Measurements from ENCODE around the gene DNAAF8. TPM values are rescaled to one million over a fixed set of nuclear protein-coding genes. Genes with fewer than 3 reads are reported as not detected.

The DNAAF8 gene
- total and polyA plus RNA-seq, 7 donors: 0.14 to 1.2 (median 0.60) TPM

- 71 to 78% methylated on average over 3 of the region's 3 CpGs for WGBS, 2 donors
- Histone ChIP-seq H3K4me3 (no peak overlapping the region), H3K27ac (no peak overlapping the region), H3K36me3 (no peaks in the 10 kb centered on the region), H3K27me3 (no peaks in the 10 kb centered on the region), H3K9me3 (no peaks in the 10 kb centered on the region), H3K4me1 (peaks cover 0 to 20% (median 13%) of the 10 kb centered on the region in 4 donors)
- no peak for DNase-seq
- no peak for TF ChIP-seq CTCF (IDR thresholded peaks at IDR 0.05)
- no peak for TF ChIP-seq POLR2A (IDR thresholded peaks at IDR 0.05)
- no peak for TF ChIP-seq EP300 (IDR thresholded peaks at IDR 0.05)
- no peak for TF ChIP-seq POLR2AphosphoS5 (IDR thresholded peaks at IDR 0.05)
- intact Hi-C loops (cut with DNase I): no loop called here
These were observed 37.3 kb downstream of the DNAAF8 start for GRCh38 chr16:4771646-4772045.

- H3K36me3 ChIP-seq: no peaks in the 10 kb centered on the region
- H3K27ac ChIP-seq: no peak overlapping the region
- H3K9me3 ChIP-seq: no peaks in the 10 kb centered on the region
- intact Hi-C loops (cut with DNase I): no loop called here
- TF ChIP-seq POLR2A (IDR thresholded peaks at IDR 0.05) (no peak), POLR2AphosphoS5 (IDR thresholded peaks at IDR 0.05) (no peak), CTCF (IDR thresholded peaks at IDR 0.05) (no peak), EP300 (IDR thresholded peaks at IDR 0.05) (no peak)
- 90% methylated on average over 5 of the region's 5 CpGs for WGBS, 2 donors
- H3K4me1 ChIP-seq: peaks cover 0 to 18% (median 12%) of the 10 kb centered on the region in 4 donors
- H3K27me3 ChIP-seq: no peaks in the 10 kb centered on the region
- H3K4me3 ChIP-seq: no peak overlapping the region
- no peak for DNase-seq
These were observed 38.0 kb downstream of the DNAAF8 start for GRCh38 chr16:4772351-4772750.

GRCh38 chr16:4775005-4775404, 40.7 kb downstream of the DNAAF8 start:
- intact Hi-C loops (cut with DNase I): no loop called here
- Histone ChIP-seq H3K36me3 (no peaks in the 10 kb centered on the region), H3K27ac (no peak overlapping the region), H3K9me3 (no peaks in the 10 kb centered on the region), H3K4me3 (no peak overlapping the region), H3K27me3 (no peaks in the 10 kb centered on the region), H3K4me1 (no peaks in the 10 kb centered on the region)
- no peak for DNase-seq
- 91 to 94% methylated on average over 13 of the region's 13 CpGs for WGBS, 2 donors
- no peak for TF ChIP-seq POLR2AphosphoS5 (IDR thresholded peaks at IDR 0.05)
- no peak for TF ChIP-seq CTCF (IDR thresholded peaks at IDR 0.05)
- TF ChIP-seq EP300 (IDR thresholded peaks at IDR 0.05): no peak
- no peak for TF ChIP-seq POLR2A (IDR thresholded peaks at IDR 0.05)

- 92 to 93% methylated on average over 2 of the region's 2 CpGs for WGBS, 2 donors
- Histone ChIP-seq H3K36me3 (no peaks in the 10 kb centered on the region), H3K4me1 (no peaks in the 10 kb centered on the region), H3K27ac (no peak overlapping the region), H3K9me3 (no peaks in the 10 kb centered on the region), H3K4me3 (no peak overlapping the region), H3K27me3 (no peaks in the 10 kb centered on the region)
- no peak for TF ChIP-seq CTCF (IDR thresholded peaks at IDR 0.05)
- no peak for TF ChIP-seq POLR2A (IDR thresholded peaks at IDR 0.05)
- TF ChIP-seq EP300 (IDR thresholded peaks at IDR 0.05): no peak
- no peak for TF ChIP-seq POLR2AphosphoS5 (IDR thresholded peaks at IDR 0.05)
- no peak for DNase-seq
- intact Hi-C loops (cut with DNase I): no loop called here
These were observed 41.9 kb downstream of the DNAAF8 start for GRCh38 chr16:4776141-4776705.
